HepG2 (cell line): Measurements from ENCODE around the gene TALDO1. TPM values are rescaled to one million over a fixed set of nuclear protein-coding genes. Genes with fewer than 3 reads are reported as not detected.

Experiments
- ATAD3A ChIP-seq: sonication (generic); formaldehyde crosslinking; IDR thresholded peaks from 2 replicates; pipeline ENCODE4 v1.4.0; 2020; ENCODE audit warnings: missing genetic modification reagents
- CBX2 ChIP-seq, 2 experiments: fragments of 200-600 bp in 1 of 2; sonication (generic); formaldehyde crosslinking in 1 of 2; IDR thresholded peaks; 2 replicates each; pipeline versions ENCODE4 v1.7.0 to v1.8.1; 2018 to 2022; ENCODE audit warnings: low read depth in 2 of 2, low read length in 1 of 2, mild to moderate bottlenecking in 1 of 2, missing genetic modification reagents in 1 of 2
- DR1 ChIP-seq: sonication (generic); formaldehyde crosslinking; IDR thresholded peaks from 2 replicates; pipeline ENCODE4 v1.8.0; 2021; ENCODE audit warnings: mild to moderate bottlenecking, missing genetic modification reagents, inconsistent platforms
- EHMT2 ChIP-seq: fragments of 200-600 bp; sonication (generic); IDR thresholded peaks from 2 replicates; pipeline ENCODE4 v1.7.0; 2017; ENCODE audit warnings: antibody characterized with exemption, low read depth, low read length, borderline replicate concordance
- ELF3 ChIP-seq: IDR thresholded peaks from 2 replicates; pipeline ENCODE4 v1.6.1; 2016; ENCODE audit warnings: missing genetic modification reagents, missing compliant biosample characterization
- EP300 ChIP-seq, 3 experiments: sonication (generic) in 1 of 3; formaldehyde crosslinking in 1 of 3; IDR thresholded peaks; 2 replicates each; pipeline versions ENCODE4 v1.5.1 to v1.6.1; 2011 to 2020; ENCODE audit warnings: low read depth in 2 of 3, low read length in 2 of 3, borderline replicate concordance in 1 of 3, improper control_type of control experiment in 1 of 3, mild to moderate bottlenecking in 1 of 3, missing genetic modification reagents in 1 of 3, moderate library complexity in 1 of 3
- GATAD1 ChIP-seq: IDR thresholded peaks from 2 replicates; pipeline ENCODE4 v1.6.1; 2016; ENCODE audit warnings: missing genetic modification reagents, missing compliant biosample characterization
- HMG20A ChIP-seq: IDR thresholded peaks from 2 replicates; pipeline ENCODE4 v1.6.1; 2016; ENCODE audit warnings: borderline replicate concordance
- JUNB ChIP-seq: sonication (generic); formaldehyde crosslinking; IDR thresholded peaks from 2 replicates; pipeline ENCODE4 v1.8.0; 2022; ENCODE audit warnings: missing genetic modification reagents, mild to moderate bottlenecking, borderline replicate concordance
- KAT2B ChIP-seq: fragments of 150-350 bp; IDR thresholded peaks from 2 replicates; pipeline ENCODE4 v1.6.1; 2014; ENCODE audit warnings: low read depth, low read length, borderline replicate concordance
- MIER3 ChIP-seq: IDR thresholded peaks from 2 replicates; pipeline ENCODE4 v1.6.1; 2016; ENCODE audit warnings: missing compliant biosample characterization, borderline replicate concordance
- PHB2 ChIP-seq: fragments of 450-650 bp; IDR thresholded peaks from 2 replicates; pipeline ENCODE4 v1.6.1; 2018; ENCODE audit not compliant: partially characterized antibody
- RBM39 ChIP-seq: fragments of 200-400 bp; formaldehyde crosslinking; IDR thresholded peaks from one replicate; pipeline ENCODE4 v1.6.1; 2018; ENCODE audit warnings: antibody characterized with exemption, mild to moderate bottlenecking, low read depth, low read length; ENCODE audit not compliant: poor library complexity, severe bottlenecking
- SATB2 ChIP-seq: sonication (generic); formaldehyde crosslinking; IDR thresholded peaks from 2 replicates; pipeline ENCODE4 v1.5.0; 2020; ENCODE audit warnings: missing genetic modification reagents
- SNRNP70 ChIP-seq: fragments of 200-400 bp; formaldehyde crosslinking; IDR thresholded peaks from 2 replicates; pipeline ENCODE4 v1.6.1; 2017; ENCODE audit warnings: mild to moderate bottlenecking, low read depth, low read length, moderate library complexity
- ZFAT ChIP-seq: sonication (generic); formaldehyde crosslinking; conservative IDR thresholded peaks from 2 replicates; pipeline ENCODE4 v1.8.1; 2023; ENCODE audit warnings: missing genetic modification reagents, inconsistent platforms
- ZFP1 ChIP-seq: IDR thresholded peaks from 2 replicates; pipeline ENCODE4 v1.6.1; 2016
- ZKSCAN5 ChIP-seq: sonication (generic); formaldehyde crosslinking; IDR thresholded peaks from 2 replicates; pipeline ENCODE4 v1.5.1; 2020; ENCODE audit warnings: mild to moderate bottlenecking, missing genetic modification reagents
- ZNF24 ChIP-seq: fragments of 450-650 bp; IDR thresholded peaks from 2 replicates; pipeline ENCODE4 v1.6.1; 2017; ENCODE audit warnings: antibody characterized with exemption, mild to moderate bottlenecking
- ZNF441 ChIP-seq: sonication (generic); formaldehyde crosslinking; IDR thresholded peaks from 2 replicates; pipeline ENCODE4 v1.7.0; 2021; ENCODE audit warnings: missing genetic modification reagents, borderline replicate concordance
- ZNF468 ChIP-seq: sonication (generic); formaldehyde crosslinking; IDR thresholded peaks from 2 replicates; pipeline ENCODE4 v1.8.0; 2022; ENCODE audit warnings: mild to moderate bottlenecking, moderate library complexity, missing genetic modification reagents
- ZNF749 ChIP-seq: sonication (generic); formaldehyde crosslinking; IDR thresholded peaks from 2 replicates; pipeline ENCODE4 v1.8.0; 2022; ENCODE audit warnings: mild to moderate bottlenecking, missing genetic modification reagents, moderate library complexity, borderline replicate concordance
- polyA plus RNA-seq, 8 experiments: library from polyadenylated mRNA; depleted of rRNA in 3 of 8; stranded (reverse) in 7 of 8; unstranded in 1 of 8; fragments of >200 nt; fragmentation: Illumina TruSeq in 4 of 8; extraction: Trizol in 4 of 8; gene quantifications; 2 replicates each; pipeline versions ENCODE4 v1.2.1 to v1.2.3, GENCODE V29; 2011 to 2016; ENCODE audit warnings: low read depth in 4 of 8, missing spikeins in 1 of 8, mixed read lengths in 1 of 8; ENCODE audit not compliant: insufficient read depth in 1 of 8
- total RNA-seq, 5 experiments: library from RNA; depleted of rRNA; stranded (reverse); fragments of >200 nt; fragmentation: Illumina TruSeq; extraction: Trizol; gene quantifications; 2 replicates each; pipeline ENCODE4 v1.2.3, GENCODE V29; 2016; ENCODE audit warnings: low read depth in 1 of 5
- TF ChIP-seq, protein P1 (sequence below): IDR thresholded peaks from 2 replicates; pipeline ENCODE4 v1.6.1; 2016; ENCODE audit warnings: mild to moderate bottlenecking
- TF ChIP-seq, protein P2 (sequence below): IDR thresholded peaks from 2 replicates; pipeline ENCODE4 v1.6.1; 2018; ENCODE audit warnings: missing genetic modification reagents
- TF ChIP-seq, protein P3 (sequence below): IDR thresholded peaks from 2 replicates; pipeline ENCODE4 v1.6.1; 2016
- TF ChIP-seq, protein P4 (sequence below): sonication (generic); formaldehyde crosslinking; IDR thresholded peaks from 2 replicates; pipeline ENCODE4 v1.8.0; 2022; ENCODE audit warnings: mild to moderate bottlenecking, missing genetic modification reagents; ENCODE audit not compliant: insufficient replicate concordance

Gene TALDO1
- total and polyA plus RNA-seq, 2 of the 13 experiments (the other 11 are each of a cell fraction or from before 2014, with no cell fraction given), result 107 to 240 TPM

DNA sequence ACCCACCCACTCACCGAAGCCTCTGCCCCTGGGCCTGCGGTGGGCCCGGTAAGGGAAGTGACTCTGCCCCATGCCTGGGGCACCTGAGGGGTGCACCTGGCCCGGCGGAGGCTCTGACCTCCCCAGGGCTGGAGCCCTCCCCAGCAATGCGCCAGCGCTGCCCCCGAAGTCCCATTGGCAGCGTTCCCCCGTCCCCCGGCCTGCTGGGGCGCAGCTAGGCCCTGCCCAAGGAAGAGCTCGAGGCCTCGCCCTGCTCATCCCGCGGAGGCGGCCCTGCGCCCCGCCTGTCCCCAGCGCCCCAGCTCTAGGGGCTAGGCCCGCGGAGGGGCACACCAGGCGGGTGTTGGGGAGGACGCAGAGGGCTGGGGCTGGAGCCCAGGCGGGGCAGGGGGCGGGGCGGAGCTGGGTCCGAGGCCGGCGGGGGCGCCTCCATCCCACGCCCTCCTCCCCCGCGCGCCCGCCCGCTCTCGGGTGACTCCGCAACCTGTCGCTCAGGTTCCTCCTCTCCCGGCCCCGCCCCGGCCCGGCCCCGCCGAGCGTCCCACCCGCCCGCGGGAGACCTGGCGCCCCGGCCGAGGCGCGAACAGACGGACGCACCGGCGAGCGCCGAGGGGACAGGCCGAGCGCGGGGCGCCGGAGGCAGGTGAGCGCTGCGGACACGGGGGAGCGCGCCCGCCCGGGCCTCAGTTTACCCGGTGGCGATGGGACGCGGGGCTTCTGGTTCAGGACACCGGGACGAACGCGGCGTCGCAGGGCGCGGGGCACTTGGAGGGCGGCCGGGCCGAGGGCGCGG is 41.4 kb upstream of the TALDO1 start, which contains the start of gene EPS8L2 (continued):
- TF ChIP-seq, protein P1, sequence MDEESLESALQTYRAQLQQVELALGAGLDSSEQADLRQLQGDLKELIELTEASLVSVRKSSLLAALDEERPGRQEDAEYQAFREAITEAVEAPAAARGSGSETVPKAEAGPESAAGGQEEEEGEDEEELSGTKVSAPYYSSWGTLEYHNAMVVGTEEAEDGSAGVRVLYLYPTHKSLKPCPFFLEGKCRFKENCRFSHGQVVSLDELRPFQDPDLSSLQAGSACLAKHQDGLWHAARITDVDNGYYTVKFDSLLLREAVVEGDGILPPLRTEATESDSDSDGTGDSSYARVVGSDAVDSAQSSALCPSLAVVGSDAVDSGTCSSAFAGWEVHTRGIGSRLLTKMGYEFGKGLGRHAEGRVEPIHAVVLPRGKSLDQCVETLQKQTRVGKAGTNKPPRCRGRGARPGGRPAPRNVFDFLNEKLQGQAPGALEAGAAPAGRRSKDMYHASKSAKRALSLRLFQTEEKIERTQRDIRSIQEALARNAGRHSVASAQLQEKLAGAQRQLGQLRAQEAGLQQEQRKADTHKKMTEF (CRISPR knock-in tag), result no peak
- TF ChIP-seq HMG20A (CRISPR knock-in tag), result no peak
- TF ChIP-seq EHMT2, result no peak
- no peak for TF ChIP-seq DR1 (CRISPR knock-in tag)
- TF ChIP-seq ZNF441 (CRISPR knock-in tag), result peak; percentile 17; the same call in 1 of the 2 replicates
- no peak for TF ChIP-seq EP300 (IDR thresholded peaks at IDR 0.05; ENCODE audit: low read depth in 2 of 2, low read length in 2 of 2)
- no peak for TF ChIP-seq EP300 (CRISPR knock-in tag; IDR thresholded peaks at IDR 0.05; ENCODE audit: borderline replicate concordance)
- 0 out of 2 replicates have a peak, but pooled peaks have one; percentile 50 for TF ChIP-seq ZNF749 (CRISPR knock-in tag)
- TF ChIP-seq SATB2 (CRISPR knock-in tag), result 0 out of 2 replicates have a peak, but pooled peaks have one; percentile 24
- no peak for TF ChIP-seq MIER3 (CRISPR knock-in tag)
- no peak for TF ChIP-seq ZNF24
- no peak for TF ChIP-seq ZKSCAN5 (CRISPR knock-in tag)
- TF ChIP-seq GATAD1 (CRISPR knock-in tag), result no peak
- TF ChIP-seq SNRNP70, result no peak
- TF ChIP-seq ELF3 (CRISPR knock-in tag), result peak; percentile 18; the same call in 1 of the 2 replicates
- TF ChIP-seq ZNF468, result no peak; the same call in 1 of the 2 replicates
- TF ChIP-seq, protein P2, sequence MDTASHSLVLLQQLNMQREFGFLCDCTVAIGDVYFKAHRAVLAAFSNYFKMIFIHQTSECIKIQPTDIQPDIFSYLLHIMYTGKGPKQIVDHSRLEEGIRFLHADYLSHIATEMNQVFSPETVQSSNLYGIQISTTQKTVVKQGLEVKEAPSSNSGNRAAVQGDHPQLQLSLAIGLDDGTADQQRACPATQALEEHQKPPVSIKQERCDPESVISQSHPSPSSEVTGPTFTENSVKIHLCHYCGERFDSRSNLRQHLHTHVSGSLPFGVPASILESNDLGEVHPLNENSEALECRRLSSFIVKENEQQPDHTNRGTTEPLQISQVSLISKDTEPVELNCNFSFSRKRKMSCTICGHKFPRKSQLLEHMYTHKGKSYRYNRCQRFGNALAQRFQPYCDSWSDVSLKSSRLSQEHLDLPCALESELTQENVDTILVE (CRISPR knock-in tag), result no peak
- TF ChIP-seq ATAD3A, result no peak
- no peak for TF ChIP-seq KAT2B
- no peak for TF ChIP-seq ZFP1 (CRISPR knock-in tag)
- no peak for TF ChIP-seq CBX2 (IDR thresholded peaks at IDR 0.05; ENCODE audit: low read depth, low read length)
- TF ChIP-seq CBX2 (CRISPR knock-in tag; IDR thresholded peaks at IDR 0.05; ENCODE audit: low read depth), result no peak; the same call in 1 of the 2 replicates
- TF ChIP-seq, protein P3, sequence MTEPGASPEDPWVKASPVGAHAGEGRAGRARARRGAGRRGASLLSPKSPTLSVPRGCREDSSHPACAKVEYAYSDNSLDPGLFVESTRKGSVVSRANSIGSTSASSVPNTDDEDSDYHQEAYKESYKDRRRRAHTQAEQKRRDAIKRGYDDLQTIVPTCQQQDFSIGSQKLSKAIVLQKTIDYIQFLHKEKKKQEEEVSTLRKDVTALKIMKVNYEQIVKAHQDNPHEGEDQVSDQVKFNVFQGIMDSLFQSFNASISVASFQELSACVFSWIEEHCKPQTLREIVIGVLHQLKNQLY (CRISPR knock-in tag), result no peak
- no peak for TF ChIP-seq RBM39
- no peak for TF ChIP-seq ZFAT (CRISPR knock-in tag)
- no peak for TF ChIP-seq JUNB (CRISPR knock-in tag)
- TF ChIP-seq PHB2, result no peak
- TF ChIP-seq, protein P4, sequence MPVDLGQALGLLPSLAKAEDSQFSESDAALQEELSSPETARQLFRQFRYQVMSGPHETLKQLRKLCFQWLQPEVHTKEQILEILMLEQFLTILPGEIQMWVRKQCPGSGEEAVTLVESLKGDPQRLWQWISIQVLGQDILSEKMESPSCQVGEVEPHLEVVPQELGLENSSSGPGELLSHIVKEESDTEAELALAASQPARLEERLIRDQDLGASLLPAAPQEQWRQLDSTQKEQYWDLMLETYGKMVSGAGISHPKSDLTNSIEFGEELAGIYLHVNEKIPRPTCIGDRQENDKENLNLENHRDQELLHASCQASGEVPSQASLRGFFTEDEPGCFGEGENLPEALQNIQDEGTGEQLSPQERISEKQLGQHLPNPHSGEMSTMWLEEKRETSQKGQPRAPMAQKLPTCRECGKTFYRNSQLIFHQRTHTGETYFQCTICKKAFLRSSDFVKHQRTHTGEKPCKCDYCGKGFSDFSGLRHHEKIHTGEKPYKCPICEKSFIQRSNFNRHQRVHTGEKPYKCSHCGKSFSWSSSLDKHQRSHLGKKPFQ (CRISPR knock-in tag), result no peak
